ENCODE data around the gene TTR. TPM values are rescaled to one million over a fixed set of nuclear protein-coding genes. Genes with fewer than 3 reads are reported as not detected.

The TTR gene
- total RNA-seq, 4 donors from 2014 or later, result not detected

- ATAC-seq (ENCODE audit: low FRiP score), result no peak
- no peak for TF ChIP-seq CTCF (IDR thresholded peaks at IDR 0.05)
- DNase-seq (ENCODE audit: low spot score), result no peak
Observed at GRCh38 chr18:31565782-31566512, 25.7 kb upstream of the TTR start.

GRCh38 chr18:31566576-31567306, 24.9 kb upstream of the TTR start:
- TF ChIP-seq CTCF (IDR thresholded peaks at IDR 0.05), result no peak
- DNase-seq (ENCODE audit: low spot score) (no peak), ATAC-seq (ENCODE audit: low FRiP score) (no peak)

GRCh38 chr18:31572368-31572767, 19.3 kb upstream of the TTR start:
- DNase-seq (ENCODE audit: low spot score) (no peak), ATAC-seq (ENCODE audit: low FRiP score) (no peak)
- no peak for TF ChIP-seq CTCF (IDR thresholded peaks at IDR 0.05)

- DNase-seq (ENCODE audit: low spot score) (no peak), ATAC-seq (ENCODE audit: low FRiP score) (no peak)
- no peak for TF ChIP-seq CTCF (IDR thresholded peaks at IDR 0.05)
Observed at GRCh38 chr18:31573051-31573450, 18.6 kb upstream of the TTR start.

- DNase-seq (ENCODE audit: low spot score) (no peak), ATAC-seq (ENCODE audit: low FRiP score) (no peak)
- no peak for TF ChIP-seq CTCF (IDR thresholded peaks at IDR 0.05)
Observed at GRCh38 chr18:31574359-31574758, 17.3 kb upstream of the TTR start.

- no peak for DNase-seq (ENCODE audit: low spot score)
- TF ChIP-seq CTCF (IDR thresholded peaks at IDR 0.05), result no peak
- no peak for ATAC-seq (ENCODE audit: low FRiP score)
Observed at GRCh38 chr18:31575515-31576257, 16.0 kb upstream of the TTR start.
